OCI-LY7 (cell line): ENCODE results near the gene ZNF783. TPM values are rescaled to one million over a fixed set of nuclear protein-coding genes. Genes with fewer than 3 reads are reported as not detected.

Experiments used
- BruUV-seq: library from RNA; stranded (reverse); fragments of 400-500 nt; replicated peaks from 2 replicates; lab custom pipeline; 2021; lab: Mats Ljungman, UMichigan
- CTCF ChIA-PET: fragments of 300-600 bp; sonication (Branson Sonifier 250); formaldehyde crosslinking; loops from one replicate; lab custom pipeline; 2022; ENCODE audit warnings: antibody characterized with exemption; ENCODE audit not compliant: unreplicated experiment; lab: Charles Lee
- POLR2A ChIA-PET: fragments of 300-600 bp; sonication (Branson Sonifier 250); formaldehyde crosslinking; loops from one replicate; lab custom pipeline; 2022; ENCODE audit warnings: antibody characterized with exemption; lab: Charles Lee
- DNase-seq: peaks from one replicate; pipeline ENCODE4 v3.0.0-alpha.2; 2015; ENCODE audit warnings: low spot score
- H2AFZ ChIP-seq: fragments of 200-600 bp; sonication (generic), shearing (Covaris generic); 2 replicates; pipeline ENCODE4 v1.6.1; 2014; ENCODE audit warnings: mild to moderate bottlenecking, antibody characterized with exemption, low read length, moderate library complexity
- H3K27ac ChIP-seq: fragments of 200-600 bp; sonication (generic); 2 replicates; pipeline ENCODE4 v1.5.1; 2014; ENCODE audit warnings: mixed run types, low read depth, mild to moderate bottlenecking, moderate library complexity, low read length, inconsistent platforms; ENCODE audit not compliant: poor library complexity, severe bottlenecking
- H3K36me3 ChIP-seq: fragments of 200-600 bp; sonication (generic); 2 replicates; pipeline ENCODE4 v1.6.1; 2014; ENCODE audit warnings: mild to moderate bottlenecking, antibody characterized with exemption, low read length, moderate library complexity, mixed read lengths; ENCODE audit not compliant: insufficient read depth
- H3K4me1 ChIP-seq: fragments of 200-600 bp; sonication (generic); 2 replicates; pipeline ENCODE4 v1.5.1; 2014; ENCODE audit warnings: mild to moderate bottlenecking, low read length; ENCODE audit not compliant: insufficient read depth, poor library complexity, severe bottlenecking
- H3K4me2 ChIP-seq: fragments of 200-600 bp; sonication (generic); 2 replicates; pipeline ENCODE4 v1.6.1; 2014; ENCODE audit warnings: mild to moderate bottlenecking, low read length
- H3K4me3 ChIP-seq: fragments of 200-600 bp; sonication (generic); 2 replicates; pipeline ENCODE4 v1.5.1; 2014; ENCODE audit warnings: mild to moderate bottlenecking, low read depth, low read length; ENCODE audit not compliant: poor library complexity, severe bottlenecking
- H3K79me2 ChIP-seq: fragments of 200-600 bp; sonication (generic); 2 replicates; pipeline ENCODE4 v1.6.1; 2016; ENCODE audit warnings: low read depth, mild to moderate bottlenecking, low read length, moderate library complexity, mixed read lengths; ENCODE audit not compliant: insufficient read depth
- H3K9me2 ChIP-seq: fragments of 200-600 bp; sonication (generic); 2 replicates; pipeline ENCODE4 v1.6.1; 2016; ENCODE audit warnings: mild to moderate bottlenecking, low read length, mixed read lengths; ENCODE audit not compliant: insufficient read depth
- H3K9me3 ChIP-seq: fragments of 200-600 bp; sonication (generic); 2 replicates; pipeline ENCODE4 v1.6.1; 2014; ENCODE audit warnings: mild to moderate bottlenecking, mixed run types, low read length, mixed read lengths
- H4K20me1 ChIP-seq: fragments of 200-600 bp; sonication (generic); 2 replicates; pipeline ENCODE4 v1.6.1; 2014; ENCODE audit warnings: mild to moderate bottlenecking, antibody characterized with exemption, low read length, moderate library complexity, mixed read lengths; ENCODE audit not compliant: insufficient read depth
- CTCF ChIP-seq: fragments of 200-600 bp; sonication (generic); conservative IDR thresholded peaks from 2 replicates; pipeline ENCODE4 v1.5.1; 2014; ENCODE audit warnings: mild to moderate bottlenecking, antibody characterized with exemption, low read length, moderate library complexity, mixed read lengths
- EZH2phosphoT487 ChIP-seq: fragments of 200-600 bp; sonication (generic); IDR thresholded peaks from 2 replicates; pipeline ENCODE4 v1.6.1; 2018; ENCODE audit warnings: low read depth, borderline replicate concordance, mild to moderate bottlenecking, mixed run types, antibody characterized with exemption, low read length, moderate library complexity, mixed read lengths
- intact Hi-C: fragments of 100-400 bp; cut with micrococcal nuclease; formaldehyde crosslinking; loops from one replicate; pipeline ENCODE4 v1.10.0; 2022; ENCODE audit not compliant: unreplicated experiment
- total RNA-seq, 2 experiments: library from RNA; depleted of rRNA in 1 of 2; stranded (reverse); fragments of >200 nt in 1 of 2; shearing (Covaris generic) in 1 of 2; gene quantifications; 2 replicates each; pipeline ENCODE4 v1.2.3, GENCODE V29; 2014 to 2022

ZNF783 gene
- total RNA-seq, 2 experiments from 2014 or later: 13.1 to 18.8 TPM

- POLR2A ChIA-PET: no interaction called here
- no peak overlapping the region for H3K4me2 ChIP-seq
- H3K4me3 ChIP-seq: no peak overlapping the region
- TF ChIP-seq EZH2phosphoT487: no peak
- TF ChIP-seq CTCF: no peak
- H3K9me3 ChIP-seq: no peaks in the 10 kb centered on the region
- no peaks in the 10 kb centered on the region for H4K20me1 ChIP-seq
- H3K4me1 ChIP-seq: no peaks in the 10 kb centered on the region
- no peaks in the 10 kb centered on the region for H3K9me2 ChIP-seq
- CTCF ChIA-PET: no interaction called here
- H3K36me3 ChIP-seq: no peaks in the 10 kb centered on the region
- H3K79me2 ChIP-seq: no peaks in the 10 kb centered on the region
- no peak for DNase-seq
- intact Hi-C loops: loop anchor here (10.0 kb wide), 1 partner anchor 181 kb away; the partner anchor contains the start of gene ZNF746
- H2AFZ ChIP-seq: no peak overlapping the region
- H3K27ac ChIP-seq: no peak overlapping the region
- no TSS peak for BruUV-seq
Observed at GRCh38 chr7:149313981-149314380, 52.0 kb downstream of the ZNF783 start.

GRCh38 chr7:149316606-149317005 is 54.6 kb downstream of the ZNF783 start:
- no peak for TF ChIP-seq EZH2phosphoT487
- TF ChIP-seq CTCF: no peak
- DNase-seq: no peak
- Histone ChIP-seq H3K4me1 (no peaks in the 10 kb centered on the region), H2AFZ (no peak overlapping the region), H3K4me3 (no peak overlapping the region), H3K27ac (no peak overlapping the region), H3K36me3 (no peaks in the 10 kb centered on the region), H3K9me3 (no peaks in the 10 kb centered on the region), H4K20me1 (no peaks in the 10 kb centered on the region), H3K4me2 (no peak overlapping the region), H3K79me2 (no peaks in the 10 kb centered on the region), H3K9me2 (no peaks in the 10 kb centered on the region)
- no TSS peak for BruUV-seq
- ChIA-PET POLR2A (interaction anchor here (1.0 kb wide), 1 partner anchor 10 kb away, joined by 3 read pairs; no protein-coding TSS in a partner anchor), CTCF (no interaction called here)
- intact Hi-C loops: loop anchor here (10.0 kb wide), 1 partner anchor 178 kb away; the partner anchor contains the start of gene ZNF746

- Histone ChIP-seq H3K36me3 (no peaks in the 10 kb centered on the region), H3K9me2 (no peaks in the 10 kb centered on the region), H3K79me2 (no peaks in the 10 kb centered on the region), H3K9me3 (no peaks in the 10 kb centered on the region), H3K4me2 (no peak overlapping the region), H3K4me1 (no peaks in the 10 kb centered on the region), H2AFZ (no peak overlapping the region), H3K27ac (no peak overlapping the region), H4K20me1 (no peaks in the 10 kb centered on the region), H3K4me3 (no peak overlapping the region)
- POLR2A ChIA-PET: interaction anchor here (1.0 kb wide), 1 partner anchor 9 kb away, joined by 3 read pairs; no protein-coding TSS in a partner anchor
- no peak for DNase-seq
- intact Hi-C loops: loop anchor here (10.0 kb wide), 1 partner anchor 177 kb away; the partner anchor contains the start of gene ZNF746
- CTCF ChIA-PET: no interaction called here
- TF ChIP-seq EZH2phosphoT487: no peak
- TF ChIP-seq CTCF: no peak
- no TSS peak for BruUV-seq
Observed at GRCh38 chr7:149317496-149317895, 55.5 kb downstream of the ZNF783 start.
